HL-60 (cell line): ENCODE data around the gene ACOXL.

Experiments
- GABPA ChIP-seq: IDR thresholded peaks from 2 replicates; pipeline ENCODE4 v1.6.1; 2012; ENCODE audit warnings: low read depth
- POLR2AphosphoS5 ChIP-seq: IDR thresholded peaks from 2 replicates; pipeline ENCODE4 v1.6.1; 2012; ENCODE audit warnings: low read depth
- TF ChIP-seq, protein P1 (sequence below): IDR thresholded peaks from one replicate; pipeline ENCODE4 v1.5.1; 2011; ENCODE audit warnings: low read length, control low read depth, inconsistent platforms; ENCODE audit not compliant: insufficient read depth

DNA sequence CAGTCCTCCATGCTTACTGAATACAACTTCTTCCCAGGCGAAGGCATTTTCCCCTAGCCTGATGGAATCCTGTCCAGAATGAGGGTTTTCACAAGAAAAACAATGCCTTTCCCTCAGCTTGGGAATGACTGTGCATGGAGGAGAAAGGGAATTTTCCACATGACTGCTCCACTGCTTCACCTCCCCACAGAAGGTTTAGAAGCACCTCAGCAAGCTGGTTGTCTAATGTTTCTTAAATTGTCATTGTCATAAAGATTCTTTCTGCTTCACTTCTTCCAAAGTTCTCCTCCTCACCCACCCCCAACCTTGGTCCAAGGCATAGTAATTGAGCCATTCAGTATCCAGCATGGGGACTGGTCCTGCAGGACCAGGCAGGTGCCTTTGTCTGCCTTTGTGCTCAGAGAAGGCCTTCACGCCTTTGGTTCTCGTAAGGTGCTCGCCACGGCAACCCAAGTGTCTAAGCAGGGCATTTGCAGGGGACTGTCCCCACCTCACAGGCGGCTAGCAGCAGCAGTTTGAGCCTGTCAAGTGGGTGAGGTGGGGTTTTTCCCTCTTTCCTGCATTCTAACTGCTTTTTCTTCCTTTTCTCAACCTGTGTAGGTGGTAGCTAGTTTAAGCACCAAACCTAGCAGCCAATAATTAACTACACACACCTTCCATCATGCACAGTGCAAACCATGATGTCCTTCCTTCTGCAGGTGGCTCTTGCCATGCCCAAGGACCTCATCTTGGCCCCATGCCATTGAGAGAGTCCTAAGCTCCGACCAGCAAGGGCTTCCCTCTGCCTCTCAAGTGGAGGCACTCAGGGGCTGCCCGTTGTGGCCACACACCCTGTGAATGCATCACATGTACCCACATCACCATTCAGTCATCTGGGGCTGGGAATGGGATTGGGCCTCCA is 322.7 kb downstream of the ACOXL start:
- TF ChIP-seq, protein P1, sequence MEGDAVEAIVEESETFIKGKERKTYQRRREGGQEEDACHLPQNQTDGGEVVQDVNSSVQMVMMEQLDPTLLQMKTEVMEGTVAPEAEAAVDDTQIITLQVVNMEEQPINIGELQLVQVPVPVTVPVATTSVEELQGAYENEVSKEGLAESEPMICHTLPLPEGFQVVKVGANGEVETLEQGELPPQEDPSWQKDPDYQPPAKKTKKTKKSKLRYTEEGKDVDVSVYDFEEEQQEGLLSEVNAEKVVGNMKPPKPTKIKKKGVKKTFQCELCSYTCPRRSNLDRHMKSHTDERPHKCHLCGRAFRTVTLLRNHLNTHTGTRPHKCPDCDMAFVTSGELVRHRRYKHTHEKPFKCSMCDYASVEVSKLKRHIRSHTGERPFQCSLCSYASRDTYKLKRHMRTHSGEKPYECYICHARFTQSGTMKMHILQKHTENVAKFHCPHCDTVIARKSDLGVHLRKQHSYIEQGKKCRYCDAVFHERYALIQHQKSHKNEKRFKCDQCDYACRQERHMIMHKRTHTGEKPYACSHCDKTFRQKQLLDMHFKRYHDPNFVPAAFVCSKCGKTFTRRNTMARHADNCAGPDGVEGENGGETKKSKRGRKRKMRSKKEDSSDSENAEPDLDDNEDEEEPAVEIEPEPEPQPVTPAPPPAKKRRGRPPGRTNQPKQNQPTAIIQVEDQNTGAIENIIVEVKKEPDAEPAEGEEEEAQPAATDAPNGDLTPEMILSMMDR, result no peak
- TF ChIP-seq GABPA (no peak), POLR2AphosphoS5 (no peak)
